SK-N-SH treated with all-trans-retinoic acid at 6 μM for 48 hours (cell line): ENCODE results near the gene AP4E1.

Experiments used
- ATAC-seq: fragments of 200-7000 bp; cut with Tn5 transposase; 3 replicates; pipeline ENCODE4 v1.9.1; 2020; ENCODE audit warnings: mild to moderate bottlenecking, moderate library complexity
- ARNTL ChIP-seq: fragments of 450-650 bp; formaldehyde crosslinking; IDR thresholded peaks from 2 replicates; pipeline ENCODE4 v1.5.0; 2020; ENCODE audit warnings: low read depth, mild to moderate bottlenecking, moderate library complexity, borderline replicate concordance
- BACH2 ChIP-seq: fragments of 250-450 bp; sonication (Bioruptor Pico); IDR thresholded peaks from 2 replicates; pipeline ENCODE4 v1.9.0; 2021; ENCODE audit warnings: mild to moderate bottlenecking, borderline replicate concordance
- CREB5 ChIP-seq: fragments of 250-450 bp; sonication (Bioruptor Pico); IDR thresholded peaks from 2 replicates; pipeline ENCODE4 v1.5.1; 2020; ENCODE audit warnings: low read depth, mild to moderate bottlenecking, moderate library complexity
- CSDC2 ChIP-seq: fragments of 250-450 bp; sonication (Bioruptor Pico); IDR thresholded peaks from 2 replicates; pipeline ENCODE4 v1.5.0; 2020; ENCODE audit warnings: mild to moderate bottlenecking, moderate library complexity
- CSRNP3 ChIP-seq: fragments of 250-450 bp; sonication (Bioruptor Pico); IDR thresholded peaks from 2 replicates; pipeline ENCODE4 v1.5.1; 2021; ENCODE audit warnings: mild to moderate bottlenecking, moderate library complexity
- ESRRG ChIP-seq: fragments of 250-450 bp; sonication (Bioruptor Pico); IDR thresholded peaks from 2 replicates; pipeline ENCODE4 v1.6.1; 2021; ENCODE audit warnings: mild to moderate bottlenecking
- GLIS3 ChIP-seq: fragments of 250-450 bp; sonication (Bioruptor Pico); IDR thresholded peaks from 2 replicates; pipeline ENCODE4 v1.5.0; 2020; ENCODE audit warnings: mild to moderate bottlenecking, moderate library complexity
- OSR1 ChIP-seq: fragments of 250-450 bp; sonication (Bioruptor Pico); IDR thresholded peaks from 2 replicates; pipeline ENCODE4 v1.8.0; 2022; ENCODE audit warnings: moderate library complexity, mild to moderate bottlenecking, inconsistent platforms
- PATZ1 ChIP-seq: fragments of 250-450 bp; sonication (Bioruptor Pico); IDR thresholded peaks from 2 replicates; pipeline ENCODE4 v1.8.0; 2020; ENCODE audit warnings: mild to moderate bottlenecking, moderate library complexity, borderline replicate concordance
- POU6F1 ChIP-seq: fragments of 250-450 bp; sonication (Bioruptor Pico); IDR thresholded peaks from 2 replicates; pipeline ENCODE4 v1.8.0; 2021; ENCODE audit warnings: low read depth, mild to moderate bottlenecking, moderate library complexity, borderline replicate concordance
- PPARA ChIP-seq: fragments of 250-450 bp; sonication (Bioruptor Pico); IDR thresholded peaks from 2 replicates; pipeline ENCODE4 v1.5.0; 2020; ENCODE audit warnings: mild to moderate bottlenecking, borderline replicate concordance
- RARB ChIP-seq: fragments of 250-450 bp; sonication (Bioruptor Pico); IDR thresholded peaks from 2 replicates; pipeline ENCODE4 v1.8.0; 2021; ENCODE audit warnings: mild to moderate bottlenecking, moderate library complexity
- SNAI2 ChIP-seq: fragments of 250-450 bp; sonication (Bioruptor Pico); IDR thresholded peaks from 2 replicates; pipeline ENCODE4 v1.5.0; 2020; ENCODE audit warnings: mild to moderate bottlenecking, moderate library complexity
- TCF4 ChIP-seq: fragments of 250-450 bp; sonication (Bioruptor Pico); IDR thresholded peaks from 2 replicates; pipeline ENCODE4 v1.8.0; 2021; ENCODE audit warnings: mild to moderate bottlenecking, moderate library complexity, borderline replicate concordance
- TOX ChIP-seq: fragments of 250-450 bp; sonication (Bioruptor Pico); IDR thresholded peaks from 2 replicates; pipeline ENCODE4 v1.8.0; 2021; ENCODE audit warnings: mild to moderate bottlenecking, moderate library complexity, borderline replicate concordance
- ZC3H10 ChIP-seq: fragments of 250-450 bp; sonication (Bioruptor Pico); IDR thresholded peaks from 2 replicates; pipeline ENCODE4 v1.5.1; 2021; ENCODE audit warnings: mild to moderate bottlenecking, moderate library complexity
- ZFP30 ChIP-seq: fragments of 450-650 bp; formaldehyde crosslinking; IDR thresholded peaks from 2 replicates; pipeline ENCODE4 v1.5.0; 2022; ENCODE audit warnings: mild to moderate bottlenecking, moderate library complexity
- ZNF565 ChIP-seq: fragments of 450-650 bp; formaldehyde crosslinking; conservative IDR thresholded peaks from 2 replicates; pipeline ENCODE4 v1.5.0; 2020; ENCODE audit warnings: low read depth, mild to moderate bottlenecking, moderate library complexity
- ZNF70 ChIP-seq: fragments of 450-650 bp; formaldehyde crosslinking; IDR thresholded peaks from 2 replicates; pipeline ENCODE4 v1.5.0; 2020; ENCODE audit warnings: mild to moderate bottlenecking, moderate library complexity
- ZNF8 ChIP-seq: fragments of 450-650 bp; formaldehyde crosslinking; IDR thresholded peaks from 2 replicates; pipeline ENCODE4 v1.5.0; 2020; ENCODE audit warnings: mild to moderate bottlenecking, moderate library complexity

AP4E1 gene

GRCh38 chr15:50881121-50882048, 27.1 kb upstream of the AP4E1 start:
- ATAC-seq: no peak
- TF ChIP-seq RARB (CRISPR knock-in tag): no peak
- TF ChIP-seq BACH2: no peak
- TF ChIP-seq ZNF8 (CRISPR knock-in tag): no peak

GRCh38 chr15:50883903-50884302, 24.6 kb upstream of the AP4E1 start:
- no peak for ATAC-seq
- TF ChIP-seq CREB5 (CRISPR knock-in tag): no peak

- no peak for TF ChIP-seq POU6F1 (CRISPR knock-in tag)
- TF ChIP-seq GLIS3: no peak
- TF ChIP-seq ZFP30 (CRISPR knock-in tag): no peak
- TF ChIP-seq ZNF70 (CRISPR knock-in tag): no peak
- TF ChIP-seq CSRNP3 (CRISPR knock-in tag): no peak
- no peak for TF ChIP-seq TCF4 (CRISPR knock-in tag)
- no peak for TF ChIP-seq BACH2
- no peak for TF ChIP-seq OSR1 (CRISPR knock-in tag)
- TF ChIP-seq ARNTL (CRISPR knock-in tag): no peak
- no peak for TF ChIP-seq RARB (CRISPR knock-in tag)
- TF ChIP-seq PPARA (CRISPR knock-in tag): no peak
- no peak for TF ChIP-seq TOX (CRISPR knock-in tag)
- no peak for TF ChIP-seq CSDC2
- TF ChIP-seq ZNF565: no peak
- no peak for TF ChIP-seq ZNF8 (CRISPR knock-in tag)
- peak; percentile 11 for ATAC-seq
Observed at GRCh38 chr15:50884540-50884939, 23.9 kb upstream of the AP4E1 start.

- no peak for ATAC-seq
- no peak for TF ChIP-seq ARNTL (CRISPR knock-in tag)
- TF ChIP-seq OSR1 (CRISPR knock-in tag): no peak
- no peak for TF ChIP-seq ESRRG (CRISPR knock-in tag)
- TF ChIP-seq POU6F1 (CRISPR knock-in tag): no peak
- TF ChIP-seq PPARA (CRISPR knock-in tag): no peak
- no peak for TF ChIP-seq TOX (CRISPR knock-in tag)
- no peak for TF ChIP-seq ZNF70 (CRISPR knock-in tag)
- TF ChIP-seq ZC3H10 (CRISPR knock-in tag): no peak
Observed at GRCh38 chr15:50886139-50886467, 22.4 kb upstream of the AP4E1 start.

GRCh38 chr15:50886611-50887345, 21.7 kb upstream of the AP4E1 start:
- no peak for ATAC-seq
- no peak for TF ChIP-seq ZNF70 (CRISPR knock-in tag)
- TF ChIP-seq RARB (CRISPR knock-in tag): no peak
- no peak for TF ChIP-seq SNAI2 (CRISPR knock-in tag)
- no peak for TF ChIP-seq CSRNP3 (CRISPR knock-in tag)
- TF ChIP-seq ESRRG (CRISPR knock-in tag): no peak
- no peak for TF ChIP-seq PATZ1 (CRISPR knock-in tag)
